GM19468 (cell line): ENCODE measurements around the gene ACVR2A.
A peak's percentile ranks its signal among the peaks of the same experiment; 100 is the strongest.

Experiments used
- ATAC-seq: cut with Tn5 transposase; IDR thresholded peaks from one replicate; pipeline ENCODE4 v1.9.1; 2021; ENCODE audit warnings: mild to moderate bottlenecking, moderate library complexity, moderate number of reproducible peaks; ENCODE audit not compliant: unreplicated experiment; ENCODE audit errors: extremely low read depth

ACVR2A gene

GRCh38 chr2:147844697-147845410 lies at the start of gene ACVR2A:
Gene ACVR2A, plus strand, starts transcription at chr2:147845029. Its CDS starts 124 bp downstream, at chr2:147845153.
- no peak for ATAC-seq

- ATAC-seq, result no peak
Observed at GRCh38 chr2:147800316-147800715, 44.5 kb upstream of the ACVR2A start.

- no peak for ATAC-seq
Observed at GRCh38 chr2:147806846-147807245, 38.0 kb upstream of the ACVR2A start.

GRCh38 chr2:147808520-147808919 lies 36.3 kb upstream of the ACVR2A start:
- no peak for ATAC-seq

GRCh38 chr2:147810883-147811765 lies 33.7 kb upstream of the ACVR2A start:
- no peak for ATAC-seq

GRCh38 chr2:147818741-147819140 lies 26.1 kb upstream of the ACVR2A start:
- ATAC-seq, result no peak

GRCh38 chr2:147824620-147825019 lies 20.2 kb upstream of the ACVR2A start:
- ATAC-seq, result no peak

- ATAC-seq, result no peak
Observed at GRCh38 chr2:147826278-147827087, 18.3 kb upstream of the ACVR2A start.

- ATAC-seq, result no peak
Observed at GRCh38 chr2:147827088-147827375, 17.8 kb upstream of the ACVR2A start.

GRCh38 chr2:147829106-147829505 lies 15.7 kb upstream of the ACVR2A start:
- no peak for ATAC-seq

GRCh38 chr2:147836099-147836498 lies 8.7 kb upstream of the ACVR2A start:
- ATAC-seq, result no peak

- ATAC-seq, result no peak
Observed at GRCh38 chr2:147843391-147843863, 1.4 kb upstream of the ACVR2A start.

GRCh38 chr2:147843864-147844696 lies 749 bp upstream of the ACVR2A start:
- peak; percentile 84 for ATAC-seq

- ATAC-seq, result peak; percentile 47
Observed at GRCh38 chr2:147845411-147845971, 662 bp downstream of the ACVR2A start.

GRCh38 chr2:147846412-147847081 lies 1.7 kb downstream of the ACVR2A start:
- ATAC-seq, result no peak

- no peak for ATAC-seq
Observed at GRCh38 chr2:147847746-147848391, 3.0 kb downstream of the ACVR2A start.

GRCh38 chr2:147850838-147851237 lies 6.0 kb downstream of the ACVR2A start:
- no peak for ATAC-seq

- ATAC-seq, result no peak
Observed at GRCh38 chr2:147851244-147851930, 6.6 kb downstream of the ACVR2A start.
